ENCODE measurements around the gene CTSD. TPM values are rescaled to one million over a fixed set of nuclear protein-coding genes. Genes with fewer than 3 reads are reported as not detected.
A peak's percentile ranks its signal among the peaks of the same experiment; 100 is the strongest.

Gene CTSD
- total and polyA plus RNA-seq, 7 experiments from 2014 or later: 103 to 378 (median 186) TPM

- H3K4me1 Mint-ChIP-seq: peaks cover 45 to 73% (median 63%) of the 10 kb centered on the region in 7 donors
- H3K36me3 Mint-ChIP-seq: peaks cover 0 to 15% (median 4%) of the 10 kb centered on the region in 5 donors
- peak overlapping the region in 2 of 9 donors; percentile 12 to 86 for H3K27ac Mint-ChIP-seq
- Histone ChIP-seq H3K27ac (ENCODE audit: low read depth, low read length) (peak overlapping the region; percentile 52), H3K4me1 (ENCODE audit: control insufficient read depth in 2 of 2, insufficient read depth in 2 of 2, low read length in 2 of 2) (peaks cover 62 to 74% of the 10 kb centered on the region in 2 donors), H3K27me3 (ENCODE audit: control insufficient read depth in 2 of 2, insufficient read depth in 2 of 2, low read length in 2 of 2) (no peaks in the 10 kb centered on the region), H3K36me3 (ENCODE audit: control insufficient read depth in 2 of 3, insufficient read depth in 3 of 3, low read length in 3 of 3) (peaks cover 0 to 26% (median 0%) of the 10 kb centered on the region in 3 experiments), H3K4me3 (ENCODE audit: low read length) (no peak overlapping the region), H3K9me3 (ENCODE audit: control insufficient read depth in 2 of 3, low read length in 3 of 3) (no peaks in the 10 kb centered on the region)
- POLR2A ChIA-PET: no interaction called here
- intact Hi-C loops (cut with micrococcal nuclease): loop anchor here (5.0 kb wide), 3 partner anchors 92 to 1142 kb away; partner anchors contain the start of genes LSP1 (in 2 of the 2), C11orf21 (in 1 of the 2) and TSPAN32 (in 1 of the 2)
- H3K27me3 Mint-ChIP-seq: no peaks in the 10 kb centered on the region
- ATAC-seq (peak; percentile 47), DNase-seq (no peak)
- H3K4me3 Mint-ChIP-seq: peak overlapping the region in 5 of 10 donors; percentile 23 to 96 (median 80)
- no peaks in the 10 kb centered on the region for H3K9me3 Mint-ChIP-seq
- CTCF ChIA-PET: no interaction called here
Measured at GRCh38 chr11:1760351-1761109, 3.2 kb downstream of the CTSD start.

- intact Hi-C loops (cut with micrococcal nuclease): loop anchor here (5.0 kb wide), 4 partner anchors 68 to 1142 kb away; partner anchors contain the start of genes LSP1 (in 2 of the 2), C11orf21 (in 1 of the 2) and TSPAN32 (in 1 of the 2)
- ChIA-PET POLR2A (no interaction called here), CTCF (no interaction called here)
- H3K4me3 Mint-ChIP-seq: peak overlapping the region in 8 of 10 donors; percentile 19 to 96 (median 33)
- H3K27ac ChIP-seq (ENCODE audit: low read depth, low read length): peak overlapping the region; percentile 52
- H3K9me3 ChIP-seq (ENCODE audit: control insufficient read depth in 2 of 3, low read length in 3 of 3): no peaks in the 10 kb centered on the region
- H3K36me3 Mint-ChIP-seq: peaks cover 0 to 17% (median 6%) of the 10 kb centered on the region in 5 donors
- DNase-seq: no peak
- H3K4me1 Mint-ChIP-seq: peaks cover 51 to 80% (median 68%) of the 10 kb centered on the region in 7 donors
- H3K36me3 ChIP-seq (ENCODE audit: control insufficient read depth in 2 of 3, insufficient read depth in 3 of 3, low read length in 3 of 3): peaks cover 0 to 29% (median 0%) of the 10 kb centered on the region in 3 experiments
- no peaks in the 10 kb centered on the region for H3K27me3 ChIP-seq (ENCODE audit: control insufficient read depth in 2 of 2, insufficient read depth in 2 of 2, low read length in 2 of 2)
- peak overlapping the region; percentile 17 for H3K4me3 ChIP-seq (ENCODE audit: low read length)
- ATAC-seq: no peak
- no peaks in the 10 kb centered on the region for H3K27me3 Mint-ChIP-seq
- H3K27ac Mint-ChIP-seq: peak overlapping the region in 7 of 9 donors; percentile 43 to 94 (median 66)
- no peaks in the 10 kb centered on the region for H3K9me3 Mint-ChIP-seq
- H3K4me1 ChIP-seq (ENCODE audit: control insufficient read depth in 2 of 2, insufficient read depth in 2 of 2, low read length in 2 of 2): peaks cover 62 to 81% of the 10 kb centered on the region in 2 donors
Measured at GRCh38 chr11:1759851-1760220, 3.9 kb downstream of the CTSD start.

GRCh38 chr11:1759151-1759850 lies 4.4 kb downstream of the CTSD start:
- DNase-seq: no peak

GRCh38 chr11:1758611-1759150 lies 5.0 kb downstream of the CTSD start:
- H3K36me3 Mint-ChIP-seq: peaks cover 0 to 21% (median 6%) of the 10 kb centered on the region in 5 donors
- no peaks in the 10 kb centered on the region for H3K9me3 Mint-ChIP-seq
- H3K4me1 Mint-ChIP-seq: peaks cover 51 to 77% (median 66%) of the 10 kb centered on the region in 7 donors
- DNase-seq: no peak
- Histone ChIP-seq H3K9me3 (ENCODE audit: control insufficient read depth in 2 of 3, low read length in 3 of 3) (no peaks in the 10 kb centered on the region), H3K36me3 (ENCODE audit: control insufficient read depth in 2 of 3, insufficient read depth in 3 of 3, low read length in 3 of 3) (peaks cover 0 to 40% (median 0%) of the 10 kb centered on the region in 3 experiments), H3K27ac (ENCODE audit: low read depth, low read length) (peak overlapping the region; percentile 68), H3K4me1 (ENCODE audit: control insufficient read depth in 2 of 2, insufficient read depth in 2 of 2, low read length in 2 of 2) (peaks cover 57 to 78% of the 10 kb centered on the region in 2 donors), H3K27me3 (ENCODE audit: control insufficient read depth in 2 of 2, insufficient read depth in 2 of 2, low read length in 2 of 2) (no peaks in the 10 kb centered on the region), H3K4me3 (ENCODE audit: low read length) (peak overlapping the region; percentile 52)
- ChIA-PET POLR2A (interaction anchor here (2.0 kb wide), 1 partner anchor 9 kb away, joined by 5 read pairs; no protein-coding TSS in a partner anchor), CTCF (interaction anchor here (1.0 kb wide), 1 partner anchor 9 kb away, joined by 3 read pairs; no protein-coding TSS in a partner anchor)
- peak overlapping the region; percentile 76 to 94 (median 91) for H3K27ac Mint-ChIP-seq
- ATAC-seq: no peak
- peak overlapping the region; percentile 48 to 96 (median 82) for H3K4me3 Mint-ChIP-seq
- intact Hi-C loops (cut with micrococcal nuclease): loop anchor here in 1 of 2 donors (5.0 kb wide), 1 partner anchor 66 kb away; no protein-coding TSS in a partner anchor
- H3K27me3 Mint-ChIP-seq: no peaks in the 10 kb centered on the region

More at GRCh38 chr11:1759151-1759850, 4.4 kb downstream of the CTSD start:
- H3K27me3 Mint-ChIP-seq: no peaks in the 10 kb centered on the region
- H3K36me3 ChIP-seq (ENCODE audit: control insufficient read depth in 2 of 3, insufficient read depth in 3 of 3, low read length in 3 of 3): peaks cover 0 to 34% (median 0%) of the 10 kb centered on the region in 3 experiments
- H3K9me3 Mint-ChIP-seq: no peaks in the 10 kb centered on the region
- peak overlapping the region in 9 of 10 donors; percentile 23 to 96 (median 82) for H3K4me3 Mint-ChIP-seq
- CTCF ChIA-PET: no interaction called here
- no peak overlapping the region for H3K4me3 ChIP-seq (ENCODE audit: low read length)
- ATAC-seq: no peak
- peak overlapping the region; percentile 68 for H3K27ac ChIP-seq (ENCODE audit: low read depth, low read length)
- POLR2A ChIA-PET: no interaction called here
- H3K27me3 ChIP-seq (ENCODE audit: control insufficient read depth in 2 of 2, insufficient read depth in 2 of 2, low read length in 2 of 2): no peaks in the 10 kb centered on the region
- H3K36me3 Mint-ChIP-seq: peaks cover 0 to 20% (median 6%) of the 10 kb centered on the region in 5 donors
- intact Hi-C loops (cut with micrococcal nuclease): loop anchor here in 1 of 2 donors (5.0 kb wide), 1 partner anchor 67 kb away; no protein-coding TSS in a partner anchor
- no peaks in the 10 kb centered on the region for H3K9me3 ChIP-seq (ENCODE audit: control insufficient read depth in 2 of 3, low read length in 3 of 3)
- peak overlapping the region in 8 of 9 donors; percentile 76 to 94 (median 90) for H3K27ac Mint-ChIP-seq
- peaks cover 51 to 79% (median 68%) of the 10 kb centered on the region in 7 donors for H3K4me1 Mint-ChIP-seq
- H3K4me1 ChIP-seq (ENCODE audit: control insufficient read depth in 2 of 2, insufficient read depth in 2 of 2, low read length in 2 of 2): peaks cover 59 to 80% of the 10 kb centered on the region in 2 donors

GRCh38 chr11:1757861-1758610 lies 5.7 kb downstream of the CTSD start:
- H3K27me3 Mint-ChIP-seq: no peaks in the 10 kb centered on the region
- H3K4me3 Mint-ChIP-seq: peak overlapping the region; percentile 67 to 96 (median 84)
- peaks cover 0 to 47% (median 0%) of the 10 kb centered on the region in 3 experiments for H3K36me3 ChIP-seq (ENCODE audit: control insufficient read depth in 2 of 3, insufficient read depth in 3 of 3, low read length in 3 of 3)
- H3K9me3 ChIP-seq (ENCODE audit: control insufficient read depth in 2 of 3, low read length in 3 of 3): no peaks in the 10 kb centered on the region
- CTCF ChIA-PET: interaction anchor here (1.0 to 3.9 kb wide), 2 partner anchors 8 to 64 kb away, joined by 3 to 20 read pairs; no protein-coding TSS in a partner anchor
- peak in 8 of 9 donors; percentile 25 to 61 (median 55) for DNase-seq
- peaks cover 51 to 80% (median 70%) of the 10 kb centered on the region in 7 donors for H3K4me1 Mint-ChIP-seq
- peak; percentile 61 for ATAC-seq
- no peaks in the 10 kb centered on the region for H3K27me3 ChIP-seq (ENCODE audit: control insufficient read depth in 2 of 2, insufficient read depth in 2 of 2, low read length in 2 of 2)
- H3K4me3 ChIP-seq (ENCODE audit: low read length): peak overlapping the region; percentile 52
- peaks cover 55 to 81% of the 10 kb centered on the region in 2 donors for H3K4me1 ChIP-seq (ENCODE audit: control insufficient read depth in 2 of 2, insufficient read depth in 2 of 2, low read length in 2 of 2)
- POLR2A ChIA-PET: interaction anchor here (1.4 to 2.0 kb wide), 2 partner anchors 9 to 93 kb away, joined by 5 read pairs; no protein-coding TSS in a partner anchor
- peak overlapping the region; percentile 76 to 94 (median 91) for H3K27ac Mint-ChIP-seq
- peaks cover 0 to 24% (median 6%) of the 10 kb centered on the region in 5 donors for H3K36me3 Mint-ChIP-seq
- H3K9me3 Mint-ChIP-seq: no peaks in the 10 kb centered on the region
- intact Hi-C loops (cut with micrococcal nuclease): loop anchor here in 1 of 2 donors (5.0 kb wide), 1 partner anchor 66 kb away; no protein-coding TSS in a partner anchor
- peak overlapping the region; percentile 68 for H3K27ac ChIP-seq (ENCODE audit: low read depth, low read length)
